HepG2 (cell line): ENCODE results near the gene FBH1. TPM values are rescaled to one million over a fixed set of nuclear protein-coding genes. Genes with fewer than 3 reads are reported as not detected.

Source experiments
- ATAC-seq: fragments of 200-7000 bp; cut with Tn5 transposase; 3 replicates; pipeline ENCODE4 v1.9.1; 2020; ENCODE audit warnings: mild to moderate bottlenecking, moderate library complexity
- BruUV-seq: library from RNA; stranded (reverse); fragments of 400-500 nt; replicated peaks from 2 replicates; lab custom pipeline; 2021; lab: Mats Ljungman, UMichigan
- CTCF ChIA-PET: fragments of 300-600 bp; formaldehyde crosslinking; extraction: SDS; loops from one replicate; lab custom pipeline; 2021; ENCODE audit warnings: low total read pairs, inconsistent platforms, low intra/inter-chr PET ratio; lab: Yijun Ruan, JAX
- POLR2A ChIA-PET: fragments of 350-600 bp; sonication (Branson Sonifier 250); formaldehyde crosslinking; loops from one replicate; lab custom pipeline; 2020; ENCODE audit warnings: antibody characterized with exemption, inconsistent platforms; lab: Yijun Ruan, JAX
- DNase-seq: peaks from one replicate; pipeline ENCODE4 v3.0.0-alpha.2; 2015; ENCODE audit warnings: low spot score
- FAIRE-seq: peaks from 3 replicates; lab custom pipeline; 2011; peaks lifted over from hg19 to GRCh38; lab: Jason Lieb, UNC
- H2AFZ ChIP-seq: one replicate; pipeline ENCODE4 v1.6.1; 2011; ENCODE audit warnings: low read length, inconsistent platforms
- H3K27ac ChIP-seq: fragments of 300-600 bp; 3 replicates; pipeline ENCODE4 v1.8.0; 2011; ENCODE audit warnings: mixed run types, mild to moderate bottlenecking, mixed read lengths, low read length, inconsistent platforms; ENCODE audit not compliant: insufficient read depth; ENCODE audit errors: extremely low read length
- H3K27me3 ChIP-seq, 2 experiments: fragments of 200-600 bp in 1 of 2; 2 replicates in 1 of 2; 3 replicates in 1 of 2; pipeline versions ENCODE4 v1.6.0 to v1.8.0; 2011; ENCODE audit warnings: low read length in 2 of 2, mild to moderate bottlenecking in 2 of 2, moderate library complexity in 2 of 2, inconsistent platforms in 1 of 2; ENCODE audit not compliant: insufficient read depth in 2 of 2, control insufficient read depth in 1 of 2
- H3K36me3 ChIP-seq, 2 experiments: fragments of 200-600 bp in 1 of 2; replicated peaks in 1 of 2; 2 replicates in 1 of 2; 3 replicates in 1 of 2; pipeline versions ENCODE4 v1.5.1 to v1.8.0; 2011; ENCODE audit warnings: low read length in 2 of 2, inconsistent platforms in 1 of 2; ENCODE audit not compliant: insufficient read depth in 2 of 2, control insufficient read depth in 1 of 2
- H3K4me1 ChIP-seq: 2 replicates; pipeline ENCODE4 v1.5.1; 2012; ENCODE audit warnings: low read length, inconsistent platforms; ENCODE audit not compliant: insufficient read depth
- H3K4me2 ChIP-seq: 2 replicates; pipeline ENCODE4 v1.6.0; 2011; ENCODE audit warnings: low read depth, low read length, inconsistent platforms
- H3K4me3 ChIP-seq, 3 experiments: fragments of 200-600 bp in 1 of 3; sonication (generic), shearing (Covaris generic) in 1 of 3; replicated peaks in 1 of 3; 2 replicates each; pipeline ENCODE4 v1.5.1; 2011 to 2016; ENCODE audit warnings: low read length in 3 of 3, inconsistent platforms in 2 of 3, low read depth in 2 of 3, mild to moderate bottlenecking in 2 of 3, control low read depth in 1 of 3, mixed read lengths in 1 of 3; ENCODE audit not compliant: insufficient read depth in 1 of 3
- H3K79me2 ChIP-seq: one replicate; pipeline ENCODE4 v1.6.1; 2011; ENCODE audit warnings: low read length, inconsistent platforms; ENCODE audit not compliant: insufficient read depth
- H3K9ac ChIP-seq: 2 replicates; pipeline ENCODE4 v1.6.0; 2011; ENCODE audit warnings: mild to moderate bottlenecking, low read depth, low read length, inconsistent platforms; ENCODE audit not compliant: insufficient read depth
- H3K9me3 ChIP-seq: 2 replicates; pipeline ENCODE4 v1.5.1; 2012; ENCODE audit warnings: mild to moderate bottlenecking, low read length
- H4K20me1 ChIP-seq: 2 replicates; pipeline ENCODE4 v1.6.0; 2011; ENCODE audit warnings: inconsistent platforms, mild to moderate bottlenecking, low read length, moderate library complexity; ENCODE audit not compliant: insufficient read depth
- ATF3 ChIP-seq: sonication (generic); formaldehyde crosslinking; IDR thresholded peaks from 2 replicates; pipeline ENCODE4 v1.4.0; 2020; ENCODE audit warnings: missing genetic modification reagents
- ATRX ChIP-seq: sonication (generic); formaldehyde crosslinking; IDR thresholded peaks from 2 replicates; pipeline ENCODE4 v1.4.0; 2020; ENCODE audit warnings: missing genetic modification reagents, borderline replicate concordance
- HES4 ChIP-seq: sonication (generic); formaldehyde crosslinking; IDR thresholded peaks from 2 replicates; pipeline ENCODE4 v1.9.0; 2021; ENCODE audit warnings: mild to moderate bottlenecking, missing genetic modification reagents, borderline replicate concordance
- JUN ChIP-seq: sonication (generic); formaldehyde crosslinking; IDR thresholded peaks from 2 replicates; pipeline ENCODE4 v1.4.0; 2020; ENCODE audit warnings: mild to moderate bottlenecking, missing genetic modification reagents
- MBNL3 ChIP-seq: fragments of 250-450 bp; sonication (Bioruptor Pico); conservative IDR thresholded peaks from 2 replicates; pipeline ENCODE4 v1.8.0; 2022; ENCODE audit warnings: mild to moderate bottlenecking, inconsistent platforms
- MEIS1 ChIP-seq: sonication (generic); formaldehyde crosslinking; IDR thresholded peaks from 2 replicates; pipeline ENCODE4 v1.9.0; 2021; ENCODE audit warnings: mild to moderate bottlenecking, missing genetic modification reagents, moderate library complexity, borderline replicate concordance
- ZC3H4 ChIP-seq: sonication (generic); formaldehyde crosslinking; IDR thresholded peaks from 2 replicates; pipeline ENCODE4 v1.4.0; 2020; ENCODE audit warnings: missing genetic modification reagents, borderline replicate concordance
- ZEB1 ChIP-seq: IDR thresholded peaks from 2 replicates; pipeline ENCODE4 v1.6.1; 2012; ENCODE audit warnings: mild to moderate bottlenecking, low read depth, inconsistent platforms; ENCODE audit not compliant: insufficient replicate concordance
- ZNF232 ChIP-seq: sonication (generic); formaldehyde crosslinking; IDR thresholded peaks from 2 replicates; pipeline ENCODE4 v1.4.0; 2020; ENCODE audit warnings: missing genetic modification reagents, borderline replicate concordance
- ZNF280B ChIP-seq: sonication (generic); formaldehyde crosslinking; IDR thresholded peaks from 2 replicates; pipeline ENCODE4 v1.5.0; 2020; ENCODE audit warnings: missing genetic modification reagents, mild to moderate bottlenecking, borderline replicate concordance
- ZNF503 ChIP-seq: sonication (generic); formaldehyde crosslinking; IDR thresholded peaks from 2 replicates; pipeline ENCODE4 v1.4.0; 2020; ENCODE audit warnings: missing genetic modification reagents
- WGBS: methylation state at CpG from one replicate; pipeline ENCODE4 v1.1.6; 2017; ENCODE audit warnings: low lambda C conversion rate; 5-methylcytosine and 5-hydroxymethylcytosine counted together
- in situ Hi-C: cut with HindIII; loops from 2 replicates; pipeline ENCODE4 v1.10.0; 2017; ENCODE audit warnings: low pct_unique_long_range_greater_than_20kb; ENCODE audit not compliant: extremely low pct_ligation_motif_present
- intact Hi-C: fragments of 100-400 bp; cut with micrococcal nuclease; formaldehyde crosslinking; loops from one replicate; pipeline ENCODE4 v1.10.0; 2022; ENCODE audit not compliant: unreplicated experiment
- polyA plus RNA-seq, 8 experiments: library from polyadenylated mRNA; depleted of rRNA in 3 of 8; stranded (reverse) in 7 of 8; unstranded in 1 of 8; fragments of >200 nt; fragmentation: Illumina TruSeq in 4 of 8; extraction: Trizol in 4 of 8; gene quantifications; 2 replicates each; pipeline versions ENCODE4 v1.2.1 to v1.2.3, GENCODE V29; 2011 to 2016; ENCODE audit warnings: low read depth in 4 of 8, missing spikeins in 1 of 8, mixed read lengths in 1 of 8; ENCODE audit not compliant: insufficient read depth in 1 of 8
- total RNA-seq, 5 experiments: library from RNA; depleted of rRNA; stranded (reverse); fragments of >200 nt; fragmentation: Illumina TruSeq; extraction: Trizol; gene quantifications; 2 replicates each; pipeline ENCODE4 v1.2.3, GENCODE V29; 2016; ENCODE audit warnings: low read depth in 1 of 5
- TF ChIP-seq, protein P1 (sequence below): sonication (generic); formaldehyde crosslinking; IDR thresholded peaks from 2 replicates; pipeline ENCODE4 v1.5.1; 2020; ENCODE audit warnings: mild to moderate bottlenecking, missing genetic modification reagents, borderline replicate concordance

FBH1 gene
- total and polyA plus RNA-seq, 2 of the 13 experiments (the other 11 are each of a cell fraction or from before 2014, with no cell fraction given) = 48.8 to 60.3 TPM

DNA sequence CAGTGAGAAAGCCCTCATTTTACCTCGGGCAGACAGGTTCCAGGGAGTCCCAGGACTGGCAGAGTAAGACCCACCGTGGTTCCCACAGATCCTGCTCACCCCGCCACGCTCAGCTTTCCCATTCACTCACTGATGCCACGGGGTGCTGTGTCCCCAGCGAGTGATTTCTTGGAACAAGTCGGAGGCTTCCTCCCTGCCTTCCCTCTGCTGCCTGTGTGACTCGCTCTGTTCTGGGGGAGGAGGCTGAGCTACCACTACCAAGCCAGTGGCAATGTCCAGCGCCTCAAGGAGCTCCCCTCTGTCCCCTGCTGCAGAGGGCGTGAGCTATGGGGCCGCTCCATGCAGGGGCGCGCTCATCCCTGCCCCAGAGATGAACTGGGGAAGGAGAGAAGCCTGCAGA, 74.7 kb downstream of the FBH1 start:
- H3K9ac ChIP-seq = no peak overlapping the region
- WGBS = 61% methylated on average over 8 of the region's 13 CpGs
- DNase-seq (no peak), ATAC-seq (no peak), FAIRE-seq (no peak)
- H3K4me1 ChIP-seq = peaks cover 6% of the 10 kb centered on the region
- no TSS peak for BruUV-seq
- no peak overlapping the region for H2AFZ ChIP-seq
- in situ Hi-C loops (no loop called here), intact Hi-C loops (no loop called here)
- POLR2A ChIA-PET = no interaction called here
- H3K36me3 ChIP-seq = no peaks in the 10 kb centered on the region
- CTCF ChIA-PET = no interaction called here
- no peaks in the 10 kb centered on the region for H3K9me3 ChIP-seq
- H3K27me3 ChIP-seq = peaks cover 0 to 1% of the 10 kb centered on the region in 2 experiments; a peak in 1 of 5 replicates
- TF ChIP-seq MEIS1 (CRISPR knock-in tag) (no peak), ZNF503 (no peak), ZNF280B (CRISPR knock-in tag) (no peak), ATRX (no peak), ZNF232 (no peak), ATF3 (CRISPR knock-in tag) (no peak), ZEB1 (no peak), HES4 (no peak), ZC3H4 (CRISPR knock-in tag) (no peak), MBNL3 (CRISPR knock-in tag) (no peak), JUN (no peak)
- TF ChIP-seq, protein P1, sequence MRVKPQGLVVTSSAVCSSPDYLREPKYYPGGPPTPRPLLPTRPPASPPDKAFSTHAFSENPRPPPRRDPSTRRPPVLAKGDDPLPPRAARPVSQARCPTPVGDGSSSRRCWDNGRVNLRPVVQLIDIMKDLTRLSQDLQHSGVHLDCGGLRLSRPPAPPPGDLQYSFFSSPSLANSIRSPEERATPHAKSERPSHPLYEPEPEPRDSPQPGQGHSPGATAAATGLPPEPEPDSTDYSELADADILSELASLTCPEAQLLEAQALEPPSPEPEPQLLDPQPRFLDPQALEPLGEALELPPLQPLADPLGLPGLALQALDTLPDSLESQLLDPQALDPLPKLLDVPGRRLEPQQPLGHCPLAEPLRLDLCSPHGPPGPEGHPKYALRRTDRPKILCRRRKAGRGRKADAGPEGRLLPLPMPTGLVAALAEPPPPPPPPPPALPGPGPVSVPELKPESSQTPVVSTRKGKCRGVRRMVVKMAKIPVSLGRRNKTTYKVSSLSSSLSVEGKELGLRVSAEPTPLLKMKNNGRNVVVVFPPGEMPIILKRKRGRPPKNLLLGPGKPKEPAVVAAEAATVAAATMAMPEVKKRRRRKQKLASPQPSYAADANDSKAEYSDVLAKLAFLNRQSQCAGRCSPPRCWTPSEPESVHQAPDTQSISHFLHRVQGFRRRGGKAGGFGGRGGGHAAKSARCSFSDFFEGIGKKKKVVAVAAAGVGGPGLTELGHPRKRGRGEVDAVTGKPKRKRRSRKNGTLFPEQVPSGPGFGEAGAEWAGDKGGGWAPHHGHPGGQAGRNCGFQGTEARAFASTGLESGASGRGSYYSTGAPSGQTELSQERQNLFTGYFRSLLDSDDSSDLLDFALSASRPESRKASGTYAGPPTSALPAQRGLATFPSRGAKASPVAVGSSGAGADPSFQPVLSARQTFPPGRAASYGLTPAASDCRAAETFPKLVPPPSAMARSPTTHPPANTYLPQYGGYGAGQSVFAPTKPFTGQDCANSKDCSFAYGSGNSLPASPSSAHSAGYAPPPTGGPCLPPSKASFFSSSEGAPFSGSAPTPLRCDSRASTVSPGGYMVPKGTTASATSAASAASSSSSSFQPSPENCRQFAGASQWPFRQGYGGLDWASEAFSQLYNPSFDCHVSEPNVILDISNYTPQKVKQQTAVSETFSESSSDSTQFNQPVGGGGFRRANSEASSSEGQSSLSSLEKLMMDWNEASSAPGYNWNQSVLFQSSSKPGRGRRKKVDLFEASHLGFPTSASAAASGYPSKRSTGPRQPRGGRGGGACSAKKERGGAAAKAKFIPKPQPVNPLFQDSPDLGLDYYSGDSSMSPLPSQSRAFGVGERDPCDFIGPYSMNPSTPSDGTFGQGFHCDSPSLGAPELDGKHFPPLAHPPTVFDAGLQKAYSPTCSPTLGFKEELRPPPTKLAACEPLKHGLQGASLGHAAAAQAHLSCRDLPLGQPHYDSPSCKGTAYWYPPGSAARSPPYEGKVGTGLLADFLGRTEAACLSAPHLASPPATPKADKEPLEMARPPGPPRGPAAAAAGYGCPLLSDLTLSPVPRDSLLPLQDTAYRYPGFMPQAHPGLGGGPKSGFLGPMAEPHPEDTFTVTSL (CRISPR knock-in tag) = no peak
- no peak overlapping the region for H3K27ac ChIP-seq
- no peaks in the 10 kb centered on the region for H4K20me1 ChIP-seq
- no peak overlapping the region for H3K4me3 ChIP-seq
- no peak overlapping the region for H3K4me2 ChIP-seq
- H3K79me2 ChIP-seq = no peaks in the 10 kb centered on the region
